T1000 (cell line): ENCODE measurements around the gene LATS1.
"Not testable (repeated sequence)": the region's sequence is repeated elsewhere in the genome, so short reads cannot be mapped to it uniquely, and the experiment has no call there.

Source experiments
- DNase-seq: peaks from one replicate; lab custom pipeline; 2025; ENCODE audit warnings: mixed read lengths; lab: John Stamatoyannopoulos, UW

LATS1 gene

GRCh38 chr6:149717588-149718458, at the start of gene LATS1:
TSS of gene LATS1 (minus strand) at chr6:149718101. CDS start at chr6:149702126, 15,975 bp downstream.
- DNase-seq: peak; percentile 78

- DNase-seq: peak; percentile 0
Measured at GRCh38 chr6:149766156-149766769, 48.4 kb upstream of the LATS1 start.

GRCh38 chr6:149763866-149764265, 46.0 kb upstream of the LATS1 start:
- no peak for DNase-seq

- no peak for DNase-seq
Measured at GRCh38 chr6:149761438-149761837, 43.5 kb upstream of the LATS1 start.

GRCh38 chr6:149756261-149756636, 38.3 kb upstream of the LATS1 start:
- DNase-seq: no peak

- DNase-seq: no peak
Measured at GRCh38 chr6:149755300-149756260, 37.7 kb upstream of the LATS1 start.

GRCh38 chr6:149754548-149754947, 36.6 kb upstream of the LATS1 start:
- no peak for DNase-seq

GRCh38 chr6:149753374-149753637, 35.4 kb upstream of the LATS1 start:
- DNase-seq: not testable (repeated sequence)

- DNase-seq: no peak
Measured at GRCh38 chr6:149752600-149753373, 34.9 kb upstream of the LATS1 start.

GRCh38 chr6:149751920-149752319, 34.0 kb upstream of the LATS1 start:
- not testable (repeated sequence) for DNase-seq

GRCh38 chr6:149751239-149751638, 33.3 kb upstream of the LATS1 start:
- DNase-seq: no peak

GRCh38 chr6:149750136-149750609, 32.3 kb upstream of the LATS1 start:
- DNase-seq: peak; percentile 32

GRCh38 chr6:149749594-149750135, 31.8 kb upstream of the LATS1 start, which contains the start of gene PCMT1:
TSS of gene PCMT1 (plus strand) at chr6:149749741. CDS start at chr6:149749902, 161 bp downstream.
- DNase-seq: peak; percentile 82

- DNase-seq: not testable (repeated sequence)
Measured at GRCh38 chr6:149749082-149749593, 31.2 kb upstream of the LATS1 start.

- peak; percentile 81 for DNase-seq
Measured at GRCh38 chr6:149746147-149746946, 28.4 kb upstream of the LATS1 start, which contains the start of gene NUP43. TSS of gene NUP43 (minus strand) at chr6:149746529. CDS start at chr6:149746495, 34 bp downstream.

GRCh38 chr6:149745252-149745651, 27.4 kb upstream of the LATS1 start:
- not testable (repeated sequence) for DNase-seq

- DNase-seq: no peak
Measured at GRCh38 chr6:149734915-149735314, 17.0 kb upstream of the LATS1 start.

GRCh38 chr6:149733089-149733720, 15.3 kb upstream of the LATS1 start:
- DNase-seq: no peak

GRCh38 chr6:149729824-149730223, 11.9 kb upstream of the LATS1 start:
- no peak for DNase-seq
